ENCODE results near the gene OSBPL10. TPM values are rescaled to one million over a fixed set of nuclear protein-coding genes. Genes with fewer than 3 reads are reported as not detected.

OSBPL10 gene
- total and polyA plus RNA-seq, 2 of the 4 experiments (the other 2 are of a cell fraction) = 9.5 to 10.1 TPM

DNA sequence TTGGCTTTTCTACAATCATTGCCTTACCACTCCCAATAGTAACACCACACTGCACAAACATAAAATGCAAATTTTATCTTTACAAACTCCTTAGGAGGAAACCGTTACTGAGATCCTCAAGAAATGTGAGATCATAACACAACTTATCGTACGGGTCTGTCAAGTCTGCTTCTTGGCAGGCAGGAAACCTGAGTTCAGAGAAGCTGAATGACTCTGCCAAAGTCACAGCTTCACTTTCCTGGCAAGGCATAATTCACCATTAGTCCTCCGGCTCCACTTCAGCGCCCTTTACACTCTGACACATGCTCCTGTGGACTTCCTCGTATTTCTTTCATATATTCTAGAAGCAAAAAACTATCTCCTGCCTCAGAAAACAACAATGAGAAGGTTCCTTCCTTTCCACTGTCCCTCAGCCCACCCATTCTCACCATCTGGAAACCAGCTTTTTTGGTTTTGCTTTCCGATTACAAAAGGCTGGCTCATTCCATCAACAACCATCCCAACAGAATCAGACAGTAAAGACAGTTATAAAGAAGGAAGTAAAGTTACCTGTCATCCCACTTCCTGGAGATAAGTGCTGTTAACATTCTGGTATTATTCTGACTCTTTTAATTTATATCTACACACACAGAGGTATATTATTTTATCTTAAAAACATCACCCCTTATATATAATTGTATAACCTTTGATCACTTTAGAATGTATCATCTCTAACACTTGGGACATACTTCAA is 225.0 kb downstream of the OSBPL10 start:
- Histone ChIP-seq H4K20me1 (ENCODE audit: insufficient read depth, low read length) (no peaks in the 10 kb centered on the region), H3K27ac (ENCODE audit: insufficient read depth, low read length) (no peak overlapping the region), H2AK5ac (ENCODE audit: low read depth, low read length) (no peak overlapping the region), H2BK15ac (ENCODE audit: low read depth, low read length) (no peak overlapping the region), H3K4me1 (ENCODE audit: control insufficient read depth, insufficient read depth, low read length) (no peaks in the 10 kb centered on the region), H3K9me1 (ENCODE audit: insufficient read depth, low read length) (no peaks in the 10 kb centered on the region), H3K56ac (ENCODE audit: extremely low read depth, insufficient read depth, low read length) (no peak overlapping the region), H2BK120ac (ENCODE audit: low read depth, low read length) (no peak overlapping the region), H2BK20ac (ENCODE audit: low read depth, low read length) (no peak overlapping the region), H3K79me1 (ENCODE audit: low read depth in 1 of 2, low read length in 2 of 2) (no peaks in the 10 kb centered on the region), H2AK9ac (replicated peaks; ENCODE audit: low read depth, low read length, poor library complexity) (no peak overlapping the region), H3K14ac (replicated peaks; ENCODE audit: low read depth, low read length) (no peak overlapping the region), H3K36me3 (ENCODE audit: control insufficient read depth, insufficient read depth, low read length) (no peaks in the 10 kb centered on the region), H4K5ac (ENCODE audit: low read depth, low read length) (no peak overlapping the region), H3K9ac (ENCODE audit: low read depth, low read length) (no peak overlapping the region), H3K4me2 (ENCODE audit: low read depth, low read length) (no peak overlapping the region), H3K23ac (ENCODE audit: low read depth, low read length) (no peak overlapping the region), H3K9me3 (ENCODE audit: control insufficient read depth, insufficient read depth, low read length) (no peaks in the 10 kb centered on the region), H3K4ac (ENCODE audit: low read depth, low read length) (no peak overlapping the region), H2BK5ac (ENCODE audit: low read depth, low read length, poor library complexity, severe bottlenecking) (no peak overlapping the region), H3K27me3 (ENCODE audit: control insufficient read depth, insufficient read depth, low read length) (no peaks in the 10 kb centered on the region), H4K91ac (ENCODE audit: insufficient read depth, low read depth, low read length) (no peak overlapping the region), H4K8ac (ENCODE audit: low read depth in 2 of 2, low read length in 2 of 2) (no peak overlapping the region), H3K4me3 (ENCODE audit: insufficient read depth, low read depth, low read length) (no peak overlapping the region), H2AFZ (replicated peaks; ENCODE audit: low read length, poor library complexity) (no peak overlapping the region), H3K18ac (ENCODE audit: low read depth, low read length) (no peak overlapping the region)
- ATAC-seq (ENCODE audit: low read depth) (no peak), DNase-seq (no peak)
- dilution Hi-C loops (cut with HindIII; ENCODE audit: low sequenced_read_pairs, unreplicated experiment) = no loop called here
- 100% methylated on average over 2 of the region's 7 CpGs; no CpG with 5 or more reads in 1 of the 2 experiments for WGBS, 2 experiments (ENCODE audit: extremely low coverage in 2 of 2, insufficient read length in 1 of 2)
- POLR2A ChIA-PET (ENCODE audit: unreplicated experiment) = no interaction called here
- CTCF ChIA-PET = interaction anchor here (0.6 kb wide), 1 partner anchor 135 kb away, joined by 3 read pairs; no protein-coding TSS in a partner anchor
- in situ Hi-C loops (cut with MboI; ENCODE audit: low sequenced_read_pairs) = loop anchor here (25.0 kb wide), 1 partner anchor 969 kb away; no protein-coding TSS in a partner anchor
- TF ChIP-seq RFX5 (IDR thresholded peaks at IDR 0.05; ENCODE audit: low read depth, low read length) (no peak), NFE2L2 (IDR thresholded peaks at IDR 0.05; ENCODE audit: low read depth, low read length) (no peak), FOS (IDR thresholded peaks at IDR 0.05; ENCODE audit: low read depth, low read length) (no peak), POLR2A (IDR thresholded peaks at IDR 0.05; ENCODE audit: low read depth, low read length) (no peak), CEBPB (IDR thresholded peaks at IDR 0.05; ENCODE audit: low read depth, low read length) (no peak), CTCF (conservative IDR thresholded peaks at IDR 0.05; ENCODE audit: low read depth, low read length) (no peak), CHD1 (IDR thresholded peaks at IDR 0.05; ENCODE audit: low read depth, low read length) (no peak), ELK1 (IDR thresholded peaks at IDR 0.05; ENCODE audit: borderline replicate concordance, low read depth, low read length) (no peak), MXI1 (IDR thresholded peaks at IDR 0.05; ENCODE audit: borderline replicate concordance, low read depth, low read length) (no peak), BHLHE40 (IDR thresholded peaks at IDR 0.05; ENCODE audit: low read depth, low read length) (no peak), RCOR1 (IDR thresholded peaks at IDR 0.05; ENCODE audit: insufficient replicate concordance, low read length) (no peak), SMC3 (IDR thresholded peaks at IDR 0.05; ENCODE audit: low read depth, low read length) (no peak), MAFK (IDR thresholded peaks at IDR 0.05; ENCODE audit: low read depth, low read length) (no peak), RAD21 (IDR thresholded peaks at IDR 0.05; ENCODE audit: low read length) (no peak), MAZ (IDR thresholded peaks at IDR 0.05; ENCODE audit: borderline replicate concordance, low read depth, low read length) (no peak)
- TF ChIP-seq, protein P1, sequence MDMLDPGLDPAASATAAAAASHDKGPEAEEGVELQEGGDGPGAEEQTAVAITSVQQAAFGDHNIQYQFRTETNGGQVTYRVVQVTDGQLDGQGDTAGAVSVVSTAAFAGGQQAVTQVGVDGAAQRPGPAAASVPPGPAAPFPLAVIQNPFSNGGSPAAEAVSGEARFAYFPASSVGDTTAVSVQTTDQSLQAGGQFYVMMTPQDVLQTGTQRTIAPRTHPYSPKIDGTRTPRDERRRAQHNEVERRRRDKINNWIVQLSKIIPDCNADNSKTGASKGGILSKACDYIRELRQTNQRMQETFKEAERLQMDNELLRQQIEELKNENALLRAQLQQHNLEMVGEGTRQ (IDR thresholded peaks at IDR 0.05; ENCODE audit: low read depth, low read length) = no peak
- no TSS peak for BruUV-seq (replicated peaks)
- intact Hi-C loops (cut with micrococcal nuclease) = no loop called here
